GM19025 (cell line): ENCODE data around the gene N4BP2L1.

Source experiments
- ATAC-seq: cut with Tn5 transposase; IDR thresholded peaks from one replicate; pipeline ENCODE4 v1.9.1; 2021; ENCODE audit warnings: mild to moderate bottlenecking, low read depth, moderate library complexity; ENCODE audit not compliant: unreplicated experiment

The N4BP2L1 gene

DNA sequence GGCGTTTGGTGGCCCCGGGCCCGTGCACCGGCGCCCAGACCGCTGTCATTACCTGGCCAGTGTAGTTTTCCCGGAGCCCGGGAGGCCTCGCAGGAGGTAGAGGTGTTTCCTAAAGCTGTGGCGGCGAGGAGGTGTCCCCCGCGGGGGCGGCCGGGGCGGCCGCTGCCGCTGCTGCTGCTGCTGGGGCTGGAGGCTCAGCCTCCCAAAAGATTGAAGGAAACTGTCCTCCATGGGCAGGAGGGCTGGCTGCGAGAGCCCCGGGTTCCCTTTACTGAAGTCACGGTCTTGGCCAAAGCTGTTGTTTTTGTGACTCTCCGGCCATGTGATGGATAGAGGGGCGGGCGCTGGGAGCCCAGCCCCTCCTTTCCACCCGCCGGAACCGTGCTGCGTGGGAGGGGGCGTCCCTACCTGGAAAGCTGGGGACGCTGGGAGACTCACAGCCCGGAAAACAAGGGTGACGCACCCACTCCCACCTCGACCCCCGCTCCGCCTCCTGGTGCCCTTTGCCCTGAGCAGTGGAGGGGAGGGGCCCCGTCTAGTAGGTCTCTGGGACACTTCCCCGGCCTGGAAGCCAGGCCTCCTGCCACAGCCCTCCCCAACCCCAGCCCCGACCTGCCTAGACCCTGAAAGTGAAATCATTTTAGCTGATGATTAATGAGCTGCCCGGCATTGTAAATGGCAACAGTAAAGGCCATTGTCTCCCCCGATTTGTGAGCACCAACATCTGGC lies at the start of gene N4BP2L1:
N4BP2L1 (minus strand) TSS at position 279 of the 729 bp plus-strand sequence; CDS start at position 231, 48 bp downstream.
- peak; percentile 74 for ATAC-seq

- ATAC-seq = no peak
Observed at GRCh38 chr13:32476892-32477291, 49.0 kb upstream of the N4BP2L1 start.

- ATAC-seq = no peak
Observed at GRCh38 chr13:32476021-32476731, 48.2 kb upstream of the N4BP2L1 start.

DNA sequence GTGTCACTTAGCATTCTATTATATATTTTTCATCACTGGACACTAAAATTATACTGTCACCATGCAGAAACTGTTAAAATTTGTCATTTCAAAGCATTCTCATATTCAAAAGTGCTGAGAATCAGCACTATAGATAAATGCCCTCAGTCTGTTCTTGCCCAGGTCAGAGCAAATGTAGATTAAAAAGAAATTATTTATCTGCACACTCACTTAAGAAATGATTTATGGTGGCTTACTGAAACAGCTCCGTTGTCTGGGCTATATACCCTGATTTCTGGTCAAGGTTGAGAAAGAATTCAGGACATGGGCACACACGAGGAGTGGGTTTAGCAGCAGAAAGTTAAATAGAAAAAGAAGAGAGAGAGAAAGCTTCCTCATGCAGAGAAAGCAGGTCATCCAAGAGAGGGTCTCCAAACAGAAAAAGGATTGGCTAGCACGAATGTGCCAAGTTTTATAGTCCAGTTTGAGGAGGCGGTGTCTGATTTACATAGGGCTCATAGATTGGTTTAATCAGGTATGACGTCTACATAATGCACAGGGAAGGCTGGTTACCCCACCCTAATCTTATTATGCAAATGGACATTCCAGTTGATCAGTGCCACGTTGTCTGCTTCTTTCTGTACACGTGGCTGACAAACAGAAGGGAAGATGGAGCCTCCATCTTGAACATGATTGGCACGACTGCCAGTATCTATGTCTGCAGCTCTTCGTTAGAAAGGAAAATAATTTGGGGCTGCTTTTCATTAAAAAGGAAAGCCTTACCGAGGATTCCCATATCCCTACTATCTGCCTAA lies 47.3 kb upstream of the N4BP2L1 start:
- ATAC-seq = no peak

DNA sequence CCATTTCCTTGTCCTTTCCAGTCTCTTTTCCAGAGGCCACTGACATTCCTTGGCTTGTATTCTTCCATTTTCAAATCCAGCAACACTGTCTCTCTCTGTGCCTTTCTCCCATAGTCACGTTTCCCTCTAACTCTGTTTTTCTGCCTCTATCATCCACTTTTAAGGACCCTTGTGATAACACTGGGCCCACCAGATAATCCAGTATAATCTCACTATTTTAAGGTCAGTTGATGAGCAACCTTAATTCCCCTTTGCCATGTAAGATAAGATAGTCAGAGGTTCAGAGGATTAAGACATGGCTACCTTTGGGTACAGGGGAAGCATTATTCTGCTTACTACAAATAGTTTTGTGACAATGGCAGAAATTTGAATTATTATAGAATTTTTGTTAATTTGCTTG lies 45.7 kb upstream of the N4BP2L1 start:
- no peak for ATAC-seq

- ATAC-seq = no peak
Observed at GRCh38 chr13:32472194-32472621, 44.3 kb upstream of the N4BP2L1 start.

GRCh38 chr13:32471187-32471922 lies 43.4 kb upstream of the N4BP2L1 start:
- ATAC-seq = no peak

- no peak for ATAC-seq
Observed at GRCh38 chr13:32468502-32469142, 40.7 kb upstream of the N4BP2L1 start.

DNA sequence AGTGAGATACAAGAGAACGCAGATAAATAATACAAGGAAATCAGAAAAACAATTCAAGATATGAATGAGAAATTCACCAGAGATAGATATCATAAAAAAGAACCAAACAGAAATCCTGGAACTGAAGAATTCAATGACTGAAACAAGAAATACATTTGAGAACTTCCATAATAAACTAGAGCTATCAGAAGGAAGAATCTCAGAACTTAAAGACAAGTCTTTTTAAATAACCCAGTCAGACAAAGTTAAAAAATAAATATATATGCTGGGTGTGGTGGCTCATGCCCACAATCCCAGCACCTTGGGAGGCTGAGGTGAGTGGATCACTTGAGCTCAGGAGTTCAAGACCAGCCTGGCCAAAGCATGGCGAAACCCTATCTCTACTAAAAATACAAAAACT lies 28.7 kb upstream of the N4BP2L1 start:
- no peak for ATAC-seq

DNA sequence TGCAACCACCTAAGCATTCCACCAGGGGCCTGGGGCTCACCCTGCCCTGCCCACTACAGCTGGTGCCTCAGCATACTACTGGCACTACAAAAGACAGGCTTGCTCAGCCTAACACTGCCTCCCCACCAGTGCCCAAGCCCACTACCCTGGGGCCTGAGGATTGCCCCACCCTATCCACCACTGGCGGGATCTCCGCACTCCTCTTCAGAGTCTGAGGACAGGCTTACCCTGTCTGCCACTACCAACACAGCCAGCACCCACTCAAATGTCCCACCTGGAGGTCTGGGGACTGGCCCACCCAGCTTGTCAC lies 27.6 kb upstream of the N4BP2L1 start:
- no peak for ATAC-seq

- ATAC-seq = no peak
Observed at GRCh38 chr13:32454886-32455593, 27.1 kb upstream of the N4BP2L1 start.

DNA sequence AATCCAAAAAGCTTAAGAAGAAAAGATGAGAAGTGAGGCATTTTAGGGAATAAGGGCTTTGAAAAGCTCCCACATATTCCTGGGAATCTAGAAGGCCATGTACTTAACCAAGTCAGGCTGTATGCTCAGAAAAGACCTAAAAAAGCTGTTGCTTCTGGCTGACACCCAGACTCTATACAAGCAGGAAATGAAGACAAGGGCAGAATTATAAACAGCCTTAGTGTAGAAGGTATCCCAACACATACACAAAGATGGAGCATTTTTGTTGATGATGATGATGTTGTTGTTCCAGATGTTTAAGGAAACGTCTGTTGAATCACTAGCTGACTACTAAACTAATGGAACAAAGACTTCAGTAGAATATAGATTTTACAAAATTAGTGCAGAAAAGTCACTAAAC lies 26.1 kb upstream of the N4BP2L1 start:
- no peak for ATAC-seq

GRCh38 chr13:32448972-32449371 lies 21.0 kb upstream of the N4BP2L1 start:
- no peak for ATAC-seq

DNA sequence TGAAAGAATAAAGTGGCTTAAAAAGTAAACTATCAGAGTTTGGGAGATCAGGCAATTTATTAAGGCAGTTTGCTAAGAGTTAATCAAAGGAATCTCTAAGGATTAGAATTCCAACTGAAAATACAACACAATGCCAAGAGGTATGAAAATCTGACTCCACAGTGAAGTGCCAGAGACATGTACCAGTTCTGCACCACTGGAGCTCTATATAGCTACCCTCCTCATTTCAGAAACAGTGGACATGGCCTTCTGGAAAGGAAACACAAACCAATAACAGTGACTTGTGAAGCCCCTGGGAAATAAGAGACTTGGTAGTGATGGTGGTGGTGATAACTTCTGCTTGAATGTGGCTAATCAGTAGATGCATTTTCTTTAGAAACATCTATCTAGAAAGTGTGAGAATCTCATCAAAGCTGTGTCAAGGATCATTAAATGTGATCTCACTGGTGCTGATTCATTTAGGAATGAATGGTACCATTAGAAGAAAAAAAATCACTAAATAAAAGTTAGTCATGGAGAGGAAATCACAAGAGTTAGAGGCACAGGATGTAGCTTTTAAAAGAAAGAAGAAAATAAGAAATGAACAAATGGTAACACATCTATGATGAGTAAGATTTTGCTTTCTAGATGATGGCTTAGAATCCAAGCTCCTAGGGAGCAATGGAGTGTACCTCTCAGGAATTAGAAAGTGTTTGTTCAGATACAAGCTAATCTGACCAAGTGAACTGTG lies 20.1 kb upstream of the N4BP2L1 start:
- no peak for ATAC-seq

DNA sequence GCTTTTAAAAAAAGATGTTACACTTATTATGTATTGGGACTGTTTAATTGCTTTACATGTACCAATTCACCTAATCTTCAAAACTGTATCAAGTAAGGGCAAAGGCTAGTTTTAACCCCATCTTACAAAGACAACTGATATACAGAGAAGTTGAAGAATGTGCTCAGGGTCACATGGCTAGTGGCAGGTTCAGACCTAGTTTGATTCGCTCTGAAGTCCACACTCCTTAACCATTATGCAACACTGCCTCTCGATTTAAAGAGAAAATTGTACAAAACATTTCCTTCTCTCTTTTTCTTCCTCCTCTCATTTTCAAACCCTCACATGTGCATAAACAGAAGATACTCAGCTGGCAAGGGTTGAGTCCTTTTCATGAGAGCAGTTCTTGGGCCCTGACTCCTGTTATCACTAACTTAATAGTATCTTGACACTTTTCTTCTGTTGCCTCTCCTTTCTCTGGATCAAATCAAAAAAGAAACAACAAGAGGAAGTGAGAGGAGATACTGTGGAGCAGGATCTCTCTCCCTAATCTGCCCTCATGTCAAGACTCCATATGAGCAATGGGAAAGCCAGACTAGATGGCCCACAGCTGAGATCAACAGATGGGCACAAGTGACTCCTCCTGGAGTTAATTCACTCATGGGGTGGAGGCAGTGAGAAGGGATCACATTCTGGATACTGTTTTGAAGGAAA lies 19.0 kb upstream of the N4BP2L1 start:
- ATAC-seq = no peak

DNA sequence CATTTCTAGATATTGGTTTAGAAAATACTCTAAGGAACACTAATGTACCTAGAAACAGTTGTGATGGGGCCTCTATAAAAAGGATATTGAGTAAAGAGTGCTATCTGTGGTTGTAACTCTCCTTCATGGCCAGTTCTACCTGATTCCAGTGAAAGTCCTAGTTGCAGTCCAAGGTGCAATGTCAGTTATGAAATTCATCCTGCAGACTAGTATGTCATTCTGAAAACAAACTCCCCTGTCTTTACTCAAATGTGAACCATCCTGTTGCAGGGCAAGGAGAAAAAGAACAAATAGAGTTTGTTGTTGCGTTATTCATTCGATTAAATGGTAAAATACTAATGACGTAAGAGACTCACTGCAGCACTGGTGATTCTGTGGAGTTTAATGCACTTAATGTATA lies 18.3 kb upstream of the N4BP2L1 start:
- ATAC-seq = no peak

GRCh38 chr13:32445461-32445860 lies 17.5 kb upstream of the N4BP2L1 start:
- ATAC-seq = no peak

DNA sequence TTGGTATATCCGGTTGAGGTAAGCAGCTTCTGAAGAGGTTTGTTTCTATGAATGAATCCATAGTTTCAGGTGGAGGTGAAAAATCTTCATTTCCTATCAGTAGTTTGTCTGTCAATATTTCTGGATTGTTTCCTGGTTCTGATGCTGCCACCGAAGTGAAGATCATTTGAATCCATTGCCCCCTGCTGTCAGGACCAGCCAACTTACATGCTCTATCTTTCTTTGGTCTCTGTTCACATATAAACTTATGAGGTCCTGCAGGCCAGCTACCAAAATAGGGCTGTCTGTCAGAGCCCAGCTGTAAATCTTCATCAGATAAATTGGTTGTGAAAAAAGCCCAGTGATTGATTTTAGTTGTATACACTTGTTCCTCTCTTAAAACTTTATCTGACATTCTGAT lies 15.2 kb upstream of the N4BP2L1 start:
- peak; percentile 64 for ATAC-seq
